ENCODE results near the gene CASP3. TPM values are rescaled to one million over a fixed set of nuclear protein-coding genes. Genes with fewer than 3 reads are reported as not detected.

The CASP3 gene
- total RNA-seq, 1 donor: 59.4 TPM

GRCh38 chr4:184647266-184648053 is 1.8 kb downstream of the CASP3 start:
- peak overlapping the region; percentile 87 for H3K4me3 ChIP-seq (ENCODE audit: insufficient read depth, low read length)
- peaks cover 36% of the 10 kb centered on the region for H3K4me1 ChIP-seq (ENCODE audit: insufficient read depth, low read length)
- H4K20me1 ChIP-seq (ENCODE audit: insufficient read depth, low read length): peaks cover 27% of the 10 kb centered on the region
- peaks cover 66% of the 10 kb centered on the region for H3K79me2 ChIP-seq (ENCODE audit: insufficient read depth, low read length)
- H3K9me3 ChIP-seq (ENCODE audit: low read depth, low read length): no peaks in the 10 kb centered on the region
- H3K36me3 ChIP-seq (ENCODE audit: insufficient read depth, low read length): peaks cover 23% of the 10 kb centered on the region
- H3K4me2 ChIP-seq (ENCODE audit: insufficient read depth, low read length): peak overlapping the region; percentile 93
- TF ChIP-seq CTCF (IDR thresholded peaks at IDR 0.05; ENCODE audit: extremely low read depth, low read depth, low read length): no peak
- H2AFZ ChIP-seq (ENCODE audit: low read length): no peak overlapping the region
- no peak for DNase-seq (ENCODE audit: insufficient read length, low spot score, missing footprints)
- H3K27me3 ChIP-seq (ENCODE audit: insufficient read depth, low read length): no peaks in the 10 kb centered on the region
- peak overlapping the region; percentile 51 for H3K27ac ChIP-seq (ENCODE audit: low read depth, low read length)

- no peak for DNase-seq (ENCODE audit: insufficient read length, low spot score, missing footprints)
- Histone ChIP-seq H3K79me2 (ENCODE audit: insufficient read depth, low read length) (peaks cover 80% of the 10 kb centered on the region), H3K4me1 (ENCODE audit: insufficient read depth, low read length) (peaks cover 36% of the 10 kb centered on the region), H3K36me3 (ENCODE audit: insufficient read depth, low read length) (peaks cover 27% of the 10 kb centered on the region), H3K4me2 (ENCODE audit: insufficient read depth, low read length) (peak overlapping the region; percentile 93), H2AFZ (ENCODE audit: low read length) (no peak overlapping the region), H3K27ac (ENCODE audit: low read depth, low read length) (no peak overlapping the region), H3K9me3 (ENCODE audit: low read depth, low read length) (no peaks in the 10 kb centered on the region), H3K27me3 (ENCODE audit: insufficient read depth, low read length) (no peaks in the 10 kb centered on the region), H3K4me3 (ENCODE audit: insufficient read depth, low read length) (no peak overlapping the region), H4K20me1 (ENCODE audit: insufficient read depth, low read length) (peaks cover 27% of the 10 kb centered on the region)
- TF ChIP-seq CTCF (IDR thresholded peaks at IDR 0.05; ENCODE audit: extremely low read depth, low read depth, low read length): no peak
Observed at GRCh38 chr4:184645904-184646610, 3.2 kb downstream of the CASP3 start.

DNA sequence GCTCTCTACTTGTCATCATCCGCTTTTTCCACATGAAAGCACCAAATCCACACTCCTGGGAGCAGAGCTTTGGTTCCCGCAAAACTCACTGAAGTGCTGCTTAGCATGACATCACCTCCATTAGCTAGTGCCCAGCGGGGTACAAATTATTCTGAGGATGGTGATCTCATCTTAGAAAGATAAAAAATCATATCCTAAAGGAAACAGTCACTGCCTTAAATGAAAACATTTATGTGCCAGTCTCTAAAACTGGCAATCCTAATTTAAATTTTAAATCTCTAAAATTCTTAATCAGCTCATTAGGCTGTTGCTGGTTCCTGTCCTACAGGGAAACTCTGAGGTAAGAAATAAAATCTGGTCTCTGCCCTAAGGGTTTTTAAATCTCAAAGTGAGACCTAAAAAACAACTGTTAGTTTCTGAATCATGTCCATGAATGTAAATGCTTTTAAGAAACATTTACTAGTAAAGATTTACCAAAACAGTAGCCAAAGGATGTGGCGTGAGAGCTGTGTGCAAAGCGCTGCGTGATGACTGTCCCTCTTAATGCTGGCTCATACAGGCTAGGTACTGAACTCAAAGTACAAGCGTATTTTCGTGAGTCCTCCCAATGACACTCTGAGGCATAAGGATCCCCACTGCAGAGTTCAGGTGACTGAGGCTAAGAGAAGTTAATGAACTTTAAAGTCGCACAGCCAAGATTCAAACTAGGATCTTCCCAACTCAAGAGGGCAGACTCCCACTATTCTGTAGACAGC is 4.5 kb downstream of the CASP3 start:
- peak overlapping the region; percentile 46 for H3K4me2 ChIP-seq (ENCODE audit: insufficient read depth, low read length)

More for the DNA sequence above, 4.5 kb downstream of the CASP3 start:
- Histone ChIP-seq H4K20me1 (ENCODE audit: insufficient read depth, low read length) (peaks cover 35% of the 10 kb centered on the region), H3K36me3 (ENCODE audit: insufficient read depth, low read length) (peaks cover 27% of the 10 kb centered on the region), H3K27me3 (ENCODE audit: insufficient read depth, low read length) (no peaks in the 10 kb centered on the region), H3K9me3 (ENCODE audit: low read depth, low read length) (no peaks in the 10 kb centered on the region), H2AFZ (ENCODE audit: low read length) (no peak overlapping the region), H3K79me2 (ENCODE audit: insufficient read depth, low read length) (peaks cover 86% of the 10 kb centered on the region), H3K4me1 (ENCODE audit: insufficient read depth, low read length) (peaks cover 26% of the 10 kb centered on the region), H3K4me3 (ENCODE audit: insufficient read depth, low read length) (no peak overlapping the region), H3K27ac (ENCODE audit: low read depth, low read length) (peak overlapping the region; percentile 74)
- no peak for DNase-seq (ENCODE audit: insufficient read length, low spot score, missing footprints)
- TF ChIP-seq CTCF (IDR thresholded peaks at IDR 0.05; ENCODE audit: extremely low read depth, low read depth, low read length): no peak

All from osteoblast (primary cell).